ENCODE results near the gene PUM1.

Gene PUM1

GRCh38 chr1:30928789-30929134 lies 136.8 kb downstream of the PUM1 start:
- H2BK5ac ChIP-seq (ENCODE audit: low read length): no peak overlapping the region
- no peak overlapping the region for H3K14ac ChIP-seq (ENCODE audit: low read length)
- H2BK12ac ChIP-seq (ENCODE audit: low read length): no peak overlapping the region
- H4K8ac ChIP-seq (ENCODE audit: low read depth, low read length): no peak overlapping the region
- no peak for DNase-seq (ENCODE audit: low spot score)
- no CpG with 5 or more reads among the region's 2 CpGs for WGBS, 2 donors (ENCODE audit: extremely low coverage in 2 of 2, insufficient read length in 2 of 2, insufficient replicate concordance in 1 of 2)
- no peak overlapping the region for H2AFZ ChIP-seq (ENCODE audit: low read length)
- H3K27ac ChIP-seq (replicated peaks; ENCODE audit: low read length): no peak overlapping the region
- H3K4me3 ChIP-seq (ENCODE audit: low read length in 2 of 2): no peak overlapping the region
- H3K36me3 ChIP-seq (replicated peaks in 1 of 2; ENCODE audit: control insufficient read depth in 2 of 2, insufficient read depth in 2 of 2, low read length in 2 of 2): peaks cover 13 to 33% of the 10 kb centered on the region in 2 donors
- H2BK120ac ChIP-seq (ENCODE audit: low read depth, low read length): no peak overlapping the region
- no peaks in the 10 kb centered on the region for H3K4me1 ChIP-seq (ENCODE audit: control insufficient read depth in 2 of 2, insufficient read depth in 1 of 2, low read depth in 1 of 2, low read length in 2 of 2)
- no peak overlapping the region for H3K4me2 ChIP-seq (ENCODE audit: insufficient read depth, low read length, poor library complexity, severe bottlenecking)
- no peak overlapping the region for H3K18ac ChIP-seq (ENCODE audit: low read length)
- H3K27me3 ChIP-seq (ENCODE audit: control insufficient read depth in 3 of 3, insufficient read depth in 3 of 3, low read depth in 1 of 3, low read length in 3 of 3): no peaks in the 10 kb centered on the region
- no peak overlapping the region for H2AK5ac ChIP-seq (ENCODE audit: low read depth, low read length)
- no peak overlapping the region for H3K23ac ChIP-seq (ENCODE audit: low read depth, low read length, poor library complexity)
- peaks cover 3% of the 10 kb centered on the region for H3K79me1 ChIP-seq (ENCODE audit: low read depth, low read length)
- no peak overlapping the region for H2BK15ac ChIP-seq (ENCODE audit: low read length)
- H3K9me3 ChIP-seq (replicated peaks in 1 of 2; ENCODE audit: control insufficient read depth in 2 of 2, insufficient read depth in 1 of 2, low read depth in 1 of 2, low read length in 2 of 2): no peaks in the 10 kb centered on the region
- H3K9ac ChIP-seq (ENCODE audit: low read depth, low read length, poor library complexity): no peak overlapping the region
- H4K91ac ChIP-seq (ENCODE audit: low read depth, low read length, poor library complexity): no peak overlapping the region
- H3K4ac ChIP-seq (ENCODE audit: low read length): no peak overlapping the region

- no peak overlapping the region for H2AFZ ChIP-seq (ENCODE audit: low read length)
- H3K27me3 ChIP-seq (ENCODE audit: control insufficient read depth in 3 of 3, insufficient read depth in 3 of 3, low read depth in 1 of 3, low read length in 3 of 3): no peaks in the 10 kb centered on the region
- H2BK12ac ChIP-seq (ENCODE audit: low read length): no peak overlapping the region
- no peak overlapping the region for H3K9ac ChIP-seq (ENCODE audit: low read depth, low read length, poor library complexity)
- H3K36me3 ChIP-seq (replicated peaks in 1 of 2; ENCODE audit: control insufficient read depth in 2 of 2, insufficient read depth in 2 of 2, low read length in 2 of 2): peaks cover 7 to 28% of the 10 kb centered on the region in 2 donors
- no peak overlapping the region for H4K91ac ChIP-seq (ENCODE audit: low read depth, low read length, poor library complexity)
- H3K9me3 ChIP-seq (replicated peaks in 1 of 2; ENCODE audit: control insufficient read depth in 2 of 2, insufficient read depth in 1 of 2, low read depth in 1 of 2, low read length in 2 of 2): no peaks in the 10 kb centered on the region
- H2BK5ac ChIP-seq (ENCODE audit: low read length): no peak overlapping the region
- H3K14ac ChIP-seq (ENCODE audit: low read length): no peak overlapping the region
- H3K23ac ChIP-seq (ENCODE audit: low read depth, low read length, poor library complexity): no peak overlapping the region
- no peak overlapping the region for H3K4me3 ChIP-seq (ENCODE audit: low read length in 2 of 2)
- DNase-seq (ENCODE audit: low spot score): no peak
- no peak overlapping the region for H3K4me2 ChIP-seq (ENCODE audit: insufficient read depth, low read length, poor library complexity, severe bottlenecking)
- no peak overlapping the region for H2AK5ac ChIP-seq (ENCODE audit: low read depth, low read length)
- no peak overlapping the region for H2BK120ac ChIP-seq (ENCODE audit: low read depth, low read length)
- WGBS, 2 donors (ENCODE audit: extremely low coverage in 2 of 2, insufficient read length in 2 of 2, insufficient replicate concordance in 1 of 2): no CpG with 5 or more reads among the region's 7 CpGs
- no peak overlapping the region for H3K18ac ChIP-seq (ENCODE audit: low read length)
- H3K4me1 ChIP-seq (ENCODE audit: control insufficient read depth in 2 of 2, insufficient read depth in 1 of 2, low read depth in 1 of 2, low read length in 2 of 2): no peaks in the 10 kb centered on the region
- H4K8ac ChIP-seq (ENCODE audit: low read depth, low read length): no peak overlapping the region
- H3K27ac ChIP-seq (replicated peaks; ENCODE audit: low read length): no peak overlapping the region
- no peak overlapping the region for H3K4ac ChIP-seq (ENCODE audit: low read length)
- no peak overlapping the region for H2BK15ac ChIP-seq (ENCODE audit: low read length)
- H3K79me1 ChIP-seq (ENCODE audit: low read depth, low read length): peaks cover 1% of the 10 kb centered on the region
These were observed 137.3 kb downstream of the PUM1 start for GRCh38 chr1:30928171-30928570.

GRCh38 chr1:30927448-30927847 lies 138.1 kb downstream of the PUM1 start:
- no peaks in the 10 kb centered on the region for H3K79me1 ChIP-seq (ENCODE audit: low read depth, low read length)
- H3K18ac ChIP-seq (ENCODE audit: low read length): no peak overlapping the region
- H3K4me1 ChIP-seq (ENCODE audit: control insufficient read depth in 2 of 2, insufficient read depth in 1 of 2, low read depth in 1 of 2, low read length in 2 of 2): no peaks in the 10 kb centered on the region
- H2BK5ac ChIP-seq (ENCODE audit: low read length): no peak overlapping the region
- H2BK12ac ChIP-seq (ENCODE audit: low read length): no peak overlapping the region
- no peak overlapping the region for H4K91ac ChIP-seq (ENCODE audit: low read depth, low read length, poor library complexity)
- H3K27me3 ChIP-seq (ENCODE audit: control insufficient read depth in 3 of 3, insufficient read depth in 3 of 3, low read depth in 1 of 3, low read length in 3 of 3): no peaks in the 10 kb centered on the region
- H3K4me3 ChIP-seq (ENCODE audit: low read length in 2 of 2): no peak overlapping the region
- H3K14ac ChIP-seq (ENCODE audit: low read length): no peak overlapping the region
- H3K27ac ChIP-seq (replicated peaks; ENCODE audit: low read length): no peak overlapping the region
- no peak overlapping the region for H3K4ac ChIP-seq (ENCODE audit: low read length)
- H3K23ac ChIP-seq (ENCODE audit: low read depth, low read length, poor library complexity): no peak overlapping the region
- H2BK15ac ChIP-seq (ENCODE audit: low read length): no peak overlapping the region
- no peak overlapping the region for H3K9ac ChIP-seq (ENCODE audit: low read depth, low read length, poor library complexity)
- H2AFZ ChIP-seq (ENCODE audit: low read length): no peak overlapping the region
- no peak overlapping the region for H2AK5ac ChIP-seq (ENCODE audit: low read depth, low read length)
- no peak overlapping the region for H2BK120ac ChIP-seq (ENCODE audit: low read depth, low read length)
- no peak for DNase-seq (ENCODE audit: low spot score)
- no peaks in the 10 kb centered on the region for H3K9me3 ChIP-seq (replicated peaks in 1 of 2; ENCODE audit: control insufficient read depth in 2 of 2, insufficient read depth in 1 of 2, low read depth in 1 of 2, low read length in 2 of 2)
- no CpG with 5 or more reads among the region's 3 CpGs for WGBS, 2 donors (ENCODE audit: extremely low coverage in 2 of 2, insufficient read length in 2 of 2, insufficient replicate concordance in 1 of 2)
- H3K4me2 ChIP-seq (ENCODE audit: insufficient read depth, low read length, poor library complexity, severe bottlenecking): no peak overlapping the region
- H4K8ac ChIP-seq (ENCODE audit: low read depth, low read length): no peak overlapping the region
- H3K36me3 ChIP-seq (replicated peaks in 1 of 2; ENCODE audit: control insufficient read depth in 2 of 2, insufficient read depth in 2 of 2, low read length in 2 of 2): peaks cover 4 to 21% of the 10 kb centered on the region in 2 donors

GRCh38 chr1:30923597-30923996 lies 141.9 kb downstream of the PUM1 start:
- Histone ChIP-seq H3K27me3 (ENCODE audit: control insufficient read depth in 3 of 3, insufficient read depth in 3 of 3, low read depth in 1 of 3, low read length in 3 of 3) (no peaks in the 10 kb centered on the region), H3K79me1 (ENCODE audit: low read depth, low read length) (no peaks in the 10 kb centered on the region), H3K4ac (ENCODE audit: low read length) (no peak overlapping the region), H2AK5ac (ENCODE audit: low read depth, low read length) (no peak overlapping the region), H3K18ac (ENCODE audit: low read length) (no peak overlapping the region), H4K91ac (ENCODE audit: low read depth, low read length, poor library complexity) (no peak overlapping the region), H3K14ac (ENCODE audit: low read length) (no peak overlapping the region), H3K9ac (ENCODE audit: low read depth, low read length, poor library complexity) (no peak overlapping the region), H3K9me3 (replicated peaks in 1 of 2; ENCODE audit: control insufficient read depth in 2 of 2, insufficient read depth in 1 of 2, low read depth in 1 of 2, low read length in 2 of 2) (no peaks in the 10 kb centered on the region), H2BK120ac (ENCODE audit: low read depth, low read length) (no peak overlapping the region), H2BK12ac (ENCODE audit: low read length) (no peak overlapping the region), H2BK15ac (ENCODE audit: low read length) (no peak overlapping the region), H4K8ac (ENCODE audit: low read depth, low read length) (no peak overlapping the region), H3K4me2 (ENCODE audit: insufficient read depth, low read length, poor library complexity, severe bottlenecking) (no peak overlapping the region), H2AFZ (ENCODE audit: low read length) (no peak overlapping the region), H3K23ac (ENCODE audit: low read depth, low read length, poor library complexity) (no peak overlapping the region), H3K27ac (replicated peaks; ENCODE audit: low read length) (no peak overlapping the region), H3K36me3 (replicated peaks in 1 of 2; ENCODE audit: control insufficient read depth in 2 of 2, insufficient read depth in 2 of 2, low read length in 2 of 2) (no peaks in the 10 kb centered on the region), H2BK5ac (ENCODE audit: low read length) (no peak overlapping the region), H3K4me1 (ENCODE audit: control insufficient read depth in 2 of 2, insufficient read depth in 1 of 2, low read depth in 1 of 2, low read length in 2 of 2) (no peaks in the 10 kb centered on the region), H3K4me3 (ENCODE audit: low read length in 2 of 2) (no peak overlapping the region)
- no CpG with 5 or more reads among the region's 1 CpG for WGBS, 2 donors (ENCODE audit: extremely low coverage in 2 of 2, insufficient read length in 2 of 2, insufficient replicate concordance in 1 of 2)
- no peak for DNase-seq (ENCODE audit: low spot score)
